NCI-H1105 (cell line): Measurements from ENCODE around the gene CLDN34.

Experiments used
- DNase-seq: peaks from one replicate; lab custom pipeline; 2025; lab: John Stamatoyannopoulos, UW

CLDN34 gene

DNA sequence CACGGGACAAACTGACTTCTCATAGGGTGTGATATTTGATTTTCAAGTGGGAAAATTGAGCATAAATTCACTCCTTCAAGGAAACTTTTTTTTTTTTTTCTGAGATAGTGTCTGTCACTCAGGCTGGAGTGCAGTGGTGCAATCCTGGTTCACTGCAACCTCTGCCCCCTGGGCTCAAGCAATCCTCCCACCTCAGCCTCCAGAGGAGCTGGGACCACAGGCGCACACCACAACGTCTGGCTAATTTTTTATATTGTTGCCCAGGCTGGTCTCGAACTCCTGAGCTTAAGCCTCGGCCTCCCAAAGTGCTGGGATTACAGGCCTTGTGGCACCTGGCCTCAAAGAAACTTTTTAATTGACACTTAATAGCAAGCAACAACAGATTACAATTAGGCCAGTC, 13.8 kb downstream of the CLDN34 start:
- DNase-seq, result no peak

DNA sequence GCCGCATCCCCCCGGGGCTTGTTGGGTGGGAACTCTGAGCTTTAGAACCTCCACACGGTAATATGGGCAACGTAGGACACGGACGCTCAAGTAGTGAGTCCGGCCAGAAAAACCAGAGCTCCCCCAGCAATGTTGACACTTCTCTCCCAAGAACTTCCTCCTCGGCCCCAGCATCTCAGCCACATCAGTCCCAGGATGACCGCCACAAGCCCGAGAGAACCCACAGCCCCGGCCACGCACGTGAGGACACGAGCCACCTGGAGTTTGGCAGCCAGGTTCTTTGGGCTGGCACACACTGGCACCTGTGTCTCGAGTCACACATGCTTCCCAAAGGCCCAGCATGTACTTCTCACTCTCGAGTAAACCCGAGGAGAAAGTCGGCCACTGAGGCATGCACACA, 16.3 kb downstream of the CLDN34 start:
- DNase-seq, result no peak

DNA sequence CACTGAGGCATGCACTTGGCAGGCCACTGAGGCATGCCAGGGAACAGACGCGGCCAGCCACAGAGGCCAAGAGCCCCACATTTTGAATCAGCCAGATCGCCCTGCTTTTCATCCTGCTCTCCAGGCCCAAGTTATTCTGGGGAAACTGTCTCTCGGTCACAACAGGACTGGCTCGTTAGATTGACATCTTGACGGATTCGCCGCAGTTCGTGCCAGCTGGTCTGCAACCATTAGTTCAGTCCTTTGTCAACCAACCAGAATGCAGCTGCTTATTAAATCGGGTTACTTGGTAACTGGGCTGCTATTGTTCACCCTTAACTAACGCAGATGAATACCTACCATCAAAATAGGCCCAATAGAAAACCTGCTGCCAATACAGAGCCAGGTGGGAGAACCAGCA, 16.7 kb downstream of the CLDN34 start:
- no peak for DNase-seq

DNA sequence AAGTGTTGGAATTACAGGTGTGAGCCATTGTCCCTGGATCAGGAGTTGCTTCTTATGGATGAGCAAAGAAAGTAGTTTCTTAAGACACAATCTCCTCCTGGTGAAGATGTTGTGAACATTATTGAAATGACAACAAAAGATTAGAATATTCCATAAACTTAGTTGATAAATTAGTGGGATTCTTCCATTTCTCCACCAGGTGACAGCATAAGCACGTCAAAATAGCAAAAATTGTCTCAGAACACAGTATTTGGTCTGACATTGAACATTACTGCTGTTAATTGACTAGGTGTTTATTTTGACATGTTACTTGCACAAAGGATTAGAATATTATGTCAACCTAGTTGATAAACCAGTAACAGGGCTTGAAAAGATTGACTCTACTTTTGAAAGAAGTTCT, 21.6 kb downstream of the CLDN34 start:
- DNase-seq, result no peak

DNA sequence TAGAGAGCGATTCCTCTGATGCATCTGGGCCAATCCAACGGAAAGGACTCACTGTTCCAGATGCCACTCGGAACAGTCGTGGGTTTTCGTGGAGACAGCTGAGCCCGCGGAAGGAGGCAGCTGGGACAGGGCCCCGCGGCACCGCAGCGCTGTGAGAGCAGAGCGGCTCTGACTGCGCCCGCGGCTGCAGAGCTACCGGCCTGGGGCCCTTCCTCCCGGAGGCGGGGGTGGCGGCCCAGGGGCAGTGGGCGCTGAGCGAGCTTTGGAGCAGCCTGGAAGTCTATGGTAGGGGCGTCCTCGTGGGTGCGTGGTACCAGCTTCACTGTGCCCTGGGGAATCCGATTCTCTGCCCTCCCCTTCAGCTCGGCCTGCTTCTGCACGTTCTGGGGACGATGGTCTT, 24.9 kb downstream of the CLDN34 start:
- DNase-seq, result no peak

DNA sequence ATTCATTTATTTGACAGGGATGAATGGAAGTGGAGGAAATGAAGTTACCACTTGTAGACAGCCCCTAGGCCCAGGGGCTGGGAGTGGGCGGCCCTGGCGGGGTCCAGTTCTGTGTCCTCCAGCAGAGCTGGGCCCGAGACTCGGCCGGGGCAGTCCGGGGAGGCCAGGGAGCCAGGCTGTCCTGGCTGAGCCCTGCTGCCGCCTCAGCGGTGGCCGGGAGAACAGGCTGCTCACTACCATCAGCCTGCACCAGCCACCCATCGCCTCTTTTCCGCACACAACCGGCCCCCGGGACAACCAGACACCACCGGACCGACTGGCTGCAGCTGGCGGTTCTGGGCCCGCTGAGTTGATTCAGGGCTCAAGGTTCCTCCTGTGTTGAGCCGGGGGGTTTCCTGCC, 25.6 kb downstream of the CLDN34 start:
- no peak for DNase-seq

DNA sequence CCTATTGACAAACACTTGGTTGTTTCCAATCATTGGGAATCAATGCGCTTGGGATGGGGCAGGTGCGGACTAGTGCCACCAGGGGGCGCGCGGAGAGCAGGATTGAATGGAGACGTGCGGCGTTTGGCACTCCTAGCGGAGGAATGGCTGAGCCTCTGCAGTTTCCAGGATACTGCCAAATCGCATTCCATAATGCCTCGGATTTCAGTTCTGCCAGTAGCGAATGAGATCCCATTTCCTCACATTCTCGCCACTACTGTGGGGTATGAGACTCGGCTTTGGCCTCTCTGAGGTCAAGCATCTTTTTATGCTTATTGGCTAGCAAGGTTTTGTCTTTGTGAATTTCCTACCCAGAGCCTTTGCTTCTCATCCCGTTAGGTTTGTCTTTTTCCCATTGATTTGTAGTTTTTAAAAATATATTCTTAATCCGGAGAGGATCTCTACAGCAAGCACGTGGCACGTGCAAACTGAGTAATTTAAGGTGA, 28.7 kb downstream of the CLDN34 start:
- peak; percentile 31 for DNase-seq

DNA sequence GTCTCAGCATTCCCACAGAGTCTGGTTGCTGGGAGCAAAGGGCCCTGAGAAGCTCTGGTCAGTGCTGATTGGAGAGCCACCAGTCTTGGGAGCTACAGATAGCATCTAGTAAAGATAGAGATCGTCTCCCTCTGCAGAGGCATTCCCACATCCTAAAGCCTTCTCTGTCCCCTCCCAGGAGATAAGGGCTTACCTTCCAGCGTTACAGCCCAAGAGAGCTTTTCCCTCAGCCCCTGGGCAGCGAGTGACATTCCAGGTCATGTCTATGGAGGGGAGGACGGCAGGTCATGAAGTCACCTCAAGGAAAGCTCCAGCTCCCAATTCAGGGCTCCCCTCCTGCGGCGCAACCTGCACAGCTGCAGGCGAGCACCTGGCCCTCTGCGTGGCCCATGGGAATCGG, 29.9 kb downstream of the CLDN34 start:
- DNase-seq, result no peak

DNA sequence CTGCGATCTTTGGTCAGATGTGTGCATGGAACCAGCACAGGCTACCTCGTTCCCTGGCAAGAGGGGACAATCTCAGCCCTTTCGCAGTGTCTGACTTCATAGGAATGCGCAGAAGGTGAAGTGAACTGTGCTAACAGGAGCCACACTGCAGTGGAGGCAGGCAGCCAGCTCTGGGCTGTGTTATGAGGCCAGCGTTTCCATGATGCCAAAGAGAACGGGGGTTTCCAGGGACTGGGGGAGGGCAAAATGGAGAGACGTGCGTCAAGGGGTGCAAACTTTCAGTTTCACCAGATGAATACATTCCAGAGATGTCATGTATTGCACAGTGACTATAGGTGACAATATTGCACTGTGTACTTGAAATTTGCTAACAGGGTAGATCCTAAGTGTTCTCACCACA, 30.4 kb downstream of the CLDN34 start:
- no peak for DNase-seq

DNA sequence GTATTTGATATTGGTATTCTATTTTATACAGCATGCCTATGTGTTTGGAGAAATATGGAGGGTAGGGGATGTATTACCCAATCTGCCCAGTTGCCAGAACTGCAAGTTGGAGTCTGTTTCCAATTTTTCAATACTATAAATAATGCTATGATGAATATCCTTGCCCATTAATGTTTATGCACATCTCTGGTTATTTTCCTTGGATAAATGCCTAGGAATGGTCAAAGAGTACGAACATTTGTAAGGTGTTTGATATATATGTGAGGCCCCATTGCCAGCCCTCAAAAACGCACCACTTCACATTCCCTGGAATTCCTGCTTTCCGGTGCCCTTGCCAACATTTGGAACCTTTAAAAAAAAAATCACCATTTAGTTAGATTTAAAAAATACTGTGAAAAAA, 34.3 kb downstream of the CLDN34 start:
- no peak for DNase-seq

DNA sequence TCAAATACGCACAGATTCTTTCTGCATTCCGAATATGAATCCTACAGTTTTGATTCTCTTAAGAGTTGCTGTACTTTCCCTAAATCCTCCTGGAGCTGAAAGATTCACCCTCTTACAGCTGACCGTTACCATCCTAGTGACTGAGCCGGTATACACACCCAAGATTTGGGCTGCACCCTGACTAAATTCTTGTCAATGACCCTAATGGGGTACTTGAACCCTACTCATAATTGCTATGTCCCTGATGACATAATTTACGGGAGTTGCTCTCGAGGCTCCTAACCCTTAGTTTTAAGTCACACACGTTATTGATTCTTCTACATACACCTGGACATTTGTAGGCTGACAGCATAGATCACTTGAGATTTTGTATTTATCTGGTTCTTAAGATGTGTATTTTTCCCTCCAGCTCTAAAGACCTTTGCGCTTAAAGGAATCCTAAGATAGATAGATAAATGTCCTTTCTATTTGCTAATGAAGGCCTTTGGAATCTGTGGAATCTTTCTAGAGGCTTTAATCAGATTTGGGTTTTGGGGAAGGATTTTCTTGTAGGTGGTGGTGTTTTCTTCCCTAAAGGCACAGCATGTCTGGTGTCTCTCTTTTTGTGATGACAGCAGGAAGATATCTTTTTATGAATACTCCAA, 37.8 kb downstream of the CLDN34 start:
- DNase-seq, result no peak

DNA sequence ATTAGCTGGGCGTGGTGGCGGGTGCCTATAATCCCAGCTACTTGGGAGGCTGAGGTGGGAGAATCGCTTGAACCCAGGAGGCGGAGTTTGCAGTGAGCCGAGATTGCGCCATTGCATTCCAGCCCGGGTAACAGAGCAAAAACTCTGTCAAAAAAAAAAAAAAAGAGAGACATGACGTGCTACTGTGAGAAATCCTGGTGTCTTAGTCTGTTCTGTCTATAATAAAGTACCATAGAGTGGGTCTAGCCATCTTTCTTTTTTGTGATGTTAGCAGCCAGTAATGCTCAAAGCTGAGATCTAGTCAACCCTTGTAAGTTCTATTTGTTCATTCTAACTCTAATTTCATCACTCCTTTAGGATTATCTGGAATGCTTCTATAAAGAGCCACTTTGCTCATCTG, 38.9 kb downstream of the CLDN34 start:
- no peak for DNase-seq

DNA sequence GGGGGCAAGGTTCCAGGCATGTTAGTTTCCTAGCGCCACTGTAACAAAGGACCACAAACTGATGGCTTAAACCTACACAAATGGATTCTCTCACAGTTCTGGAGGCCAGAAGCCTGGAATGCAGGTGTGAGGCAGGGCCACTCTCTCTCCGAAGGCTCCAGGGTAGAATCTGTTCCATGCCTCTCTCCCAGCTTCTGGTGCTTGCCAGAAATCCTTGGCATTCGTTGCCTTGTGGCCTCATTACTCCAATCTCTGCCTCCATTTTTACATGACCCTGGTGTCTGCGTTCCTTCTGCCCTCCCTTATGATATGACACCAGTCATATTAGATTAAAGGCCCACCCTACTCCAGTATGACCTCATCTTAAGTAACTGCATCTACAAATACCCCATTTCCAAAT, 39.6 kb downstream of the CLDN34 start:
- no peak for DNase-seq

DNA sequence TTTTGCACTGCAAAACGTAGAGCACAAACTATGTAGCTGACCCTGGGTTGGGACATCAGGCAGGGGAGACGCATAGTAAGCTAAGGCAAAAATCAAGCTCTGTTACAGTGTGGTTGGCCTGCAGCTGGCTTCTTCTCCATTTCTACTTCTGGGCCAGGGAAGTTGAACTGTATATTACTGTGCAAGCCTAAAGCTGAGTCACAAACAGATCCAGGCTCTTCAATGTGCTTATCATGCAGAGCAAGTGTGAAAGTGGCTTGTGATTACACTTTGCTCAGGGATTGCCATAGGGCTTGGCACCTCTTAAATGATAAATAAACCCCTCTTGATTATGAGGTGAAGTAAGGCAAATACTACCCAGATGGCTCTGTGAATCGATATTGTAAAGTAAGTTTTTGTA, 40.5 kb downstream of the CLDN34 start:
- no peak for DNase-seq

DNA sequence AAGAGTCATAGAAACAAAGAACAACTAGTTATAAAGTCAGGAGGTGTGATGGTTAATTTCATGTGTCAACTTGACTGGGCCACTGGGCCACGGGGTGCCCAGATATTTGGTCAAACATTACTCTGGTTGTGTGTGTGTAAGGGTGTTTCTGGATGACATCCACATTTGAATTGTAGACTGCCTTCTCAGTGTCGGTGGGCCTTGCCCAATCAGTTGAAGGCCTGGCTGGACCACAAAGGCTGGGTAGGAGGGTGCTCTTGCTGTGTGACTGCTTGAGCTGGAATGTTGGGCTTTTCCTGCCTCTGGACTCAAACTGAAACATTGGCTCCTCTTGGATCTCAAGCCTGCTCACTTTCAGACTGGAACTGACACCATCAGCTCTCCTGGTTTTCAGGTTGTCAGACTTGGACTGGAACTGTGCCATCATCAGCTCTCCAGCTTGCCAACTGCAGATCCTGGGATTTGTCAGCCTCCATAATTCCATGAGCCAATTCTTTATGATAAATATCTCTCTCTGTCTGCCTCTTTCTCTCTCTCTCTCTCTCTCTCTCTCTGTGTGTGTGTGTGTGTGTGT, 41.4 kb downstream of the CLDN34 start:
- DNase-seq, result no peak

DNA sequence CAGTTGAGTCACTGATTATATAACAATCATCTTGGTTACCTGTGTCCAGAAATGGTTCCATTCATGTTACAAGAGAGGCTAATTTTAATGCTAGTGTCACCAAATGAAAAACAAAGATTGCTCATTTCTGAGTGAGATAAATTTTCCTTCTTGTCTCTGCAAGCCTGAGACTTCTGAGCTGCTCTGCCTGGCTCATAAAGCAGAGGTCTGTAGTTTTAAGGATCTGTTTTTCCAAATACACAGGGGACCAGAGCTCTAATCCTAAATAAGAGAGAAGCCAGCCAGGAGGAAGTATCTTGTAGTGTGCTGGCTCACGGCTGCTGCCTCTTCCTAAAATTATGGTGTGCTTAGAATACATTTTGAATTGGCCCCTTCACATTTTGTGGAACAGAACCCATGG, 42.6 kb downstream of the CLDN34 start:
- no peak for DNase-seq

DNA sequence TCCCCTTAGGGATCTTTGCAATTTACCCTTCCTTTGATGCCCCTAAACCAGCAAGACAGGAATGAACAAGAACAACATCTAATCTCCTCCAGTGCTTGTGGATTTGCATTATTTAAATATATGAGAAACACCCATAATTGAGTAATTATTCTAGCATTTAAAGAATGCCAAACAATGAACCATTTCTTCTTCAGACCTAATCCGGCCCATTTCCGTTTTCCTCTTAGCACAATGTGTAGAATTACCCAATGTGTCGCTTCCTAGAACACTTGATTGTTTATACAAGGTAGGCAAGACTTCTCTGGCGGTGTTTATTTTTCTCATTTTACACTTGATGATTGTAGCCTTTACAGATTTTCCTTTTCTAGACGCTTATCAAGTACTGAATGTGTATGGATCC, 43.5 kb downstream of the CLDN34 start:
- no peak for DNase-seq

DNA sequence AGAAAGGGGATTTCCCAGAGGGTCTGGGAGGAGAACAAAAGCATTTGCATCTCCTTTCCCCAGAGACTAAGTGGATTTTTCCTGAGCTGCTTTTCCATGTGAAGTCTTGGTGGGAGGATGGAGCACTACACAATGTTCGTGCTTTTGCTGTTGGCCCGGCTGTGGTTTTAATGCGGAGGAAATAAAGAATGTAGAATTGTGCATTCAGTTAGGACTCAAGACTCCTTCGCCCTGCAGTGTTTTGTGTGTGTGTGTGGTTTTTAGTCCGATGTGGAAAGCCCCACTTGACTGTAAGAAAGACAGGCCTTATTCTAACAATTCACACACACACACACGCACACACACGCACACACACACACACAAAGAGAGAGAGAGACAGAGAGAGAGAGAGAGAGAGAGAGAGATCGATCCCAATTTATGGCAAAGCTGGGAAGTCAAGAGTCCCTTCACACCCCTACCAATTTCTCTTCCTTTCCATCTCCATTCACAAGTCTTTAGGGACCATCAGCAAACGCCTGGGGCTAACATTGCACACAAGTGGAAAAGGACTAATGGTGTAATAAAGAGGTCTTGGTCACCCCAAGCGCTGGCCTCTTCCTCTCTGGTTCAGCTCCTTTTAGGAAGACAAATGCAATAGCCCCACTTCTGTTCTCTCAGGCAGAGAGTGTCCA, 44.2 kb downstream of the CLDN34 start:
- DNase-seq, result no peak

DNA sequence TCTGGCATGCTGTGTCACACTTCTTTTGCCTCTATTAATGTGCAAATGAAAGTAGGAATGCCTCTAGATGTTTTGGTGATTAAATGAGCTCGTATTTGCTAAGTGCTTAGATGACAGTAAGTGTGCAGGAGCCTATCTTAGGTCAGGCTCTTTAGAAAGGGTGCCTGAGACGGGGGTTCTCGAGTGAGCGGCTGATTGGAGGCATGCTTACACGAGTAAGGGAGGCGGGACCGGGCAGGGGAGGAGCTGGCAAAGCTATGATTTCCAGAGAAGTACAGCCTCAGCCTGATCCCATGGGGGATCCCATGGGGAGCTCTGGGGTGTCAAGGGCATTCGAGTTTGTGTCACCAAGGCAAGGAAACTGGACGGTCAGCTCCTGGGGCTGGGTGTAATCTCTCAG, 44.8 kb downstream of the CLDN34 start:
- no peak for DNase-seq

DNA sequence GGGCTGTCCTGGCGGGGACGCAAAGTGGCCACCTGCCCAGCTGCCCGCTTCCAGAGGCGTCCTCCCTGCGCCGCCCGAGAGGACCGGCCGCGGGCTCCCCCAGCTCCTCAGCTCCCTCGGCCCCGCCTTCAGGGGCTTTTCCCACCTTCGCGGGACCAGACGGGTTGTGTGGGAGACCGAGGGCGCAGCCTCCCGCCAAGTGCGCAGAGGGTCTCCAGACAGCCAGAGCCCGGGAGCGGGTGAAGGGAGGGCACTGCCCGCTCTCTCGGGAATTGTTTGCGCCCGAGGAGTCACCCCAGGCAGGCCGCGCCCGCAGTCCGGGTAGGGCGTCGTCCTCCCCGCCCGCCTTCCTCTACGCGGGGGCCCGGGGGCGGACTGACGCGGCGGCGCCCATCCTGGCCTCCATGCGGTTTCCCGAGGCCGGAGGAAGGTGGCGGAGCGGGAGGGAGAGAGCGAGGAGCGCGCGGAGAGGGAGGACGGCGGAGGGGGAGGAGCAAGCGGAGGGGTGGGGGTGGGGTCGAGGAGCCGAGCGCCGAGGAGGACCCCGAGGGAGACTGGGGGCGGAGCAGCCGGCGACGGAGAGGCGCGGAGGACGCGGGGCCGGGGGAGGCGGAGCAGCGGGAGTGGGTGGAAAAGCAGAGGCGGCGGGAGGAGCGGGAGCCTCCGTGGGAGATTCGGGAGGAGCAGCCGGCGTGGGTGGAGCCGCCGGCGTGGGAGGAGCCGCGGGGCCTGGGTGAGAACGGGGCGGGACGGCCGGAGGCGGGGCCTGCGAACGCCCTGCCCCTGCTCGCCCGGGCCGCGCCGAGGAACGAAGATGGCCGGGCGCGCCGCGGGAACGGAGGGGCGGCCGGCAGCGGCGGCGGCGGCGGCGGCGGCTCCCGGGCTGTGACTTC, 47.5 kb downstream of the CLDN34 start:
- DNase-seq, result peak; percentile 76

DNA sequence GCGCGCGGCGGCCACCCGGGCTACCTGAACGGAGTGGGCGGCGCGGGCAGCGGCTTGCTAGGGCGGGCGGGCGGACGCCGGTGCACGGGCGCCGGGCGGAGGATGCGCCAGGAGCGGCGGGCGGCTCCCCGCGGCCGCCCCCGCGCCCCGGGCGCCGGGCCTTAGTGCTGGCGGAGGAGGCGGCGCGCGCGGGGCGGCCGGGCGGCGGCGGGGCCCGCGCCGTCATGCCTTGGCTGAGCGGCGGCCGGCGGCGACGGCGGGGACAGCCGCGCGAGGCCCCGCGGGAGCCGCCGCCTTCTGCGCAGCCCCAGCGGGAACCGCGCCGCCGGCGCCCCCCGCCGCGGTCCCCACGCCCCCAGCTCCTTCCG, 48.2 kb downstream of the CLDN34 start:
- DNase-seq, result no peak

DNA sequence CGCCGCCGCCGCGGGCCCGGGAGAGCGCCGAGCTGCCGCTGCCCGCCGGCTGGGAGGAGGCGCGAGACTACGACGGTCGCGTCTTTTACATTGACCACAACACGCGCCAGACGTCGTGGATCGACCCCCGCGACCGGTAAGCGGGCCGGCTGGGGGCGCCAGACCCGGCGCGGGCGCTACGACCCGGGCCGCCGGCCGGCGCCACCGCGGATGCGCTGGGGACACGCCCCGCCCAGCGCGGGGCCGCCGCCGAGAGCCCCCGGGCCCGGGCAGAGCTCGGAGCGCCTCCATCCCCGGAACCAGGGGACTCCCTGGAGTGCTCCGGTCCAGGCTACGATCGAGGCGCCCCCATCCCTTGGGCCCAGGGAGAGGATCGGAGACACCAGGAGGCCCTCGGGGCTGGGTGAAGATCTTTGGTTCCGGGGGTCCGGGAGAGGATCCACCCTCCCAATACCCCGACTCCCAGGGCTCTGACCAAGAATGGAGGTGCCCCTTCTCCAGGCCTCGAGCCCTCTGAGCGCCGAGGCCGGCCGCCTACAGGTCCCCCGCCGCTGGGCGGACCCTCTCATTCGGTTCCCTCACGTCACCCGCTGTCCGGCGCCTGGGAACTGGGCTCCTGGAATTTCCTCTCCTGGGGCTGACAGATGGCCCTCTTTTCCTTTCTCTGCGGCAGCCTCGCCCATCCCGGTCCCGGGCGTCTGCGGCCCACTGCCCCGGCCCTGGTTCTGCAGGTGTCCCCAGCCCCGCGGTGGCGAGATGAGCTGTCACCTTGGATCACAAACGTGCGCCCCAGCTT, 48.8 kb downstream of the CLDN34 start:
- DNase-seq, result no peak
